K562 (cell line): ENCODE results near the gene FAM53A. TPM values are rescaled to one million over a fixed set of nuclear protein-coding genes. Genes with fewer than 3 reads are reported as not detected.

Experiments used
- ATAC-seq: fragments of 200-7000 bp; cut with Tn5 transposase; 3 replicates; pipeline ENCODE4 v1.9.1; 2020; ENCODE audit warnings: moderate library complexity
- BruUV-seq: library from RNA; stranded (reverse); fragments of 400-500 nt; replicated peaks from 2 replicates; lab custom pipeline; 2021; lab: Mats Ljungman, UMichigan
- CTCF ChIA-PET: fragments of 300-600 bp; formaldehyde crosslinking; extraction: SDS; loops from one replicate; lab custom pipeline; 2021; ENCODE audit warnings: low intra/inter-chr PET ratio; lab: Yijun Ruan, JAX
- POLR2A ChIA-PET: fragments of 300-600, 350-650 bp; sonication (Branson Sonifier 250); formaldehyde crosslinking; extraction: SDS; loops from one replicate; lab custom pipeline; 2021; ENCODE audit warnings: antibody characterized with exemption, inconsistent platforms; lab: Yijun Ruan, JAX
- DNase-seq, 4 experiments: peaks; one replicate each; pipeline versions ENCODE4 v3.0.0 to v3.0.0-alpha.2; 2011 to 2018; ENCODE audit warnings: low spot score in 3 of 4, mixed read lengths in 3 of 4; ENCODE audit errors: extremely low read depth in 1 of 4
- FAIRE-seq: peaks from 2 replicates; lab custom pipeline; 2011; peaks lifted over from hg19 to GRCh38; lab: Jason Lieb, UNC
- H2AFZ ChIP-seq: 2 replicates; pipeline ENCODE4 v1.6.0; 2011; ENCODE audit warnings: low read depth, low read length, control low read depth, inconsistent platforms
- H3K27ac ChIP-seq: fragments of 200-600 bp; 3 replicates; pipeline ENCODE4 v1.8.0; 2011; ENCODE audit warnings: low read depth, mild to moderate bottlenecking, control low read depth, inconsistent platforms, low read length, moderate library complexity, mixed read lengths; ENCODE audit errors: extremely low read depth
- H3K27me3 ChIP-seq, 2 experiments: fragments of 300-600 bp in 1 of 2; 2 replicates in 1 of 2; 3 replicates in 1 of 2; pipeline versions ENCODE4 v1.6.0 to v1.8.0; 2011; ENCODE audit warnings: inconsistent platforms in 2 of 2, low read length in 2 of 2, mild to moderate bottlenecking in 1 of 2, mixed read lengths in 1 of 2, moderate library complexity in 1 of 2; ENCODE audit not compliant: control insufficient read depth in 2 of 2, insufficient read depth in 2 of 2
- H3K36me3 ChIP-seq: fragments of 300-600 bp; 3 replicates; pipeline ENCODE4 v1.8.0; 2011; ENCODE audit warnings: mild to moderate bottlenecking, low read length, inconsistent platforms; ENCODE audit not compliant: control insufficient read depth, insufficient read depth
- H3K4me1 ChIP-seq, 2 experiments: fragments of 200-600 bp in 1 of 2; replicated peaks in 1 of 2; 2 replicates in 1 of 2; 3 replicates in 1 of 2; pipeline versions ENCODE4 v1.5.1 to v1.8.0; 2011; ENCODE audit warnings: inconsistent platforms in 2 of 2, low read length in 2 of 2, mild to moderate bottlenecking in 1 of 2, mixed read lengths in 1 of 2, moderate library complexity in 1 of 2; ENCODE audit not compliant: control insufficient read depth in 2 of 2, insufficient read depth in 2 of 2
- H3K4me2 ChIP-seq: 2 replicates; pipeline ENCODE4 v1.6.1; 2011; ENCODE audit warnings: low read length, control low read depth, inconsistent platforms, mixed read lengths; ENCODE audit not compliant: insufficient read depth
- H3K4me3 ChIP-seq: fragments of 200-600 bp; sonication (generic), shearing (Covaris generic); 2 replicates; pipeline ENCODE4 v1.5.1; 2016; ENCODE audit warnings: control low read depth, inconsistent platforms
- H3K79me2 ChIP-seq: fragments of 200-600 bp; 3 replicates; pipeline ENCODE4 v1.8.0; 2011; ENCODE audit warnings: low read length, inconsistent platforms; ENCODE audit not compliant: control insufficient read depth, insufficient read depth
- H3K9ac ChIP-seq, 2 experiments: 2 replicates each; pipeline versions ENCODE4 v1.6.0 to v1.6.1; 2011; ENCODE audit warnings: low read depth in 2 of 2, low read length in 2 of 2, control low read depth in 1 of 2, inconsistent platforms in 1 of 2, mild to moderate bottlenecking in 1 of 2, mixed read lengths in 1 of 2; ENCODE audit not compliant: insufficient read depth in 1 of 2
- H3K9me1 ChIP-seq: one replicate; pipeline ENCODE4 v1.6.0; 2011; ENCODE audit warnings: inconsistent platforms, mild to moderate bottlenecking, low read length, moderate library complexity; ENCODE audit not compliant: control insufficient read depth, insufficient read depth
- H3K9me3 ChIP-seq: replicated peaks from 2 replicates; pipeline ENCODE4 v1.5.1; 2011; ENCODE audit warnings: low read depth, low read length, inconsistent platforms; ENCODE audit not compliant: control insufficient read depth, insufficient read depth
- H4K20me1 ChIP-seq: replicated peaks from 2 replicates; pipeline ENCODE4 v1.6.1; 2011; ENCODE audit warnings: low read length, inconsistent platforms, mixed read lengths; ENCODE audit not compliant: control insufficient read depth, insufficient read depth
- CEBPG ChIP-seq, 3 experiments: fragments of 200-800 bp in 1 of 3; sonication (Bioruptor generic) in 1 of 3; sonication (generic) in 1 of 3; formaldehyde crosslinking in 1 of 3; IDR thresholded peaks in 2 of 3; conservative IDR thresholded peaks in 1 of 3; 2 replicates each; pipeline versions ENCODE4 v1.6.1 to v1.8.0; 2016 to 2022; ENCODE audit warnings: missing compliant biosample characterization in 2 of 3, missing genetic modification characterization in 2 of 3, mild to moderate bottlenecking in 1 of 3, missing genetic modification reagents in 1 of 3
- CHD2 ChIP-seq: IDR thresholded peaks from 2 replicates; pipeline ENCODE4 v1.6.1; 2011; ENCODE audit warnings: low read depth, low read length
- CTBP1 ChIP-seq: fragments of 450-650 bp; IDR thresholded peaks from 2 replicates; pipeline ENCODE4 v1.6.1; 2016; ENCODE audit warnings: borderline replicate concordance
- GATA2 ChIP-seq: sonication (generic); formaldehyde crosslinking; IDR thresholded peaks from 2 replicates; pipeline ENCODE4 v1.4.0; 2020; ENCODE audit warnings: mild to moderate bottlenecking, missing genetic modification reagents
- NCOA2 ChIP-seq, 2 experiments: fragments of 450-650 bp; IDR thresholded peaks; 2 replicates each; pipeline ENCODE4 v1.6.1; 2018; ENCODE audit warnings: mild to moderate bottlenecking in 2 of 2, moderate library complexity in 1 of 2; ENCODE audit not compliant: partially characterized antibody in 2 of 2
- WGBS: fragments of 100-300 bp; shearing (Covaris generic); methylation state at CpG from one replicate; pipeline ENCODE4 v1.1.6; 2016; ENCODE audit warnings: low coverage, mixed read lengths; ENCODE audit not compliant: insufficient coverage; ENCODE audit errors: missing lambda C conversion rate; 5-methylcytosine and 5-hydroxymethylcytosine counted together
- in situ Hi-C: fragments of 300-500 bp; cut with MboI; formaldehyde crosslinking; loops from 4 replicates; pipeline ENCODE4 v1.15.0; 2018; ENCODE audit warnings: inconsistent platforms, mixed read lengths
- intact Hi-C: fragments of 100-400 bp; cut with micrococcal nuclease; formaldehyde crosslinking; loops from 2 replicates; pipeline ENCODE4 v1.14.2; 2022
- polyA plus RNA-seq, 8 experiments: library from polyadenylated mRNA; depleted of rRNA in 4 of 8; stranded (reverse) in 5 of 8; unstranded in 3 of 8; fragments of >200 nt; fragmentation: Nextera tagmentation in 2 of 8; fragmentation: Illumina TruSeq in 1 of 8; extraction: Ambion mirVana in 2 of 8; extraction: Trizol in 1 of 8; gene quantifications; 2 replicates each; pipeline versions ENCODE4 v1.2.1 to v1.2.3, GENCODE V29; 2011 to 2014; ENCODE audit warnings: inconsistent platforms in 1 of 8, missing spikeins in 1 of 8
- total RNA-seq, 7 experiments: library from RNA; depleted of rRNA in 6 of 7; stranded (reverse); fragments of >200 nt in 6 of 7; fragmentation: Illumina TruSeq in 2 of 7; extraction: Trizol in 2 of 7; gene quantifications; 2 replicates each; pipeline versions ENCODE4 v1.2.1 to v1.2.3, GENCODE V29; 2011 to 2021; ENCODE audit warnings: low replicate concordance in 1 of 7
- TF ChIP-seq, protein P1 (sequence below), 2 experiments: fragments of 450-650 bp; IDR thresholded peaks; 2 replicates each; pipeline ENCODE4 v1.6.1; 2016; ENCODE audit warnings: mild to moderate bottlenecking in 2 of 2, borderline replicate concordance in 1 of 2, low read depth in 1 of 2, moderate library complexity in 1 of 2
- TF ChIP-seq, protein P2 (sequence below): sonication (generic); formaldehyde crosslinking; IDR thresholded peaks from 2 replicates; pipeline ENCODE4 v1.8.0; 2022; ENCODE audit warnings: mild to moderate bottlenecking, missing genetic modification reagents
- TF ChIP-seq, protein P3 (sequence below): sonication (generic); formaldehyde crosslinking; IDR thresholded peaks from 2 replicates; pipeline ENCODE4 v1.5.0; 2020; ENCODE audit warnings: missing genetic modification reagents
- TF ChIP-seq, protein P4 (sequence below): fragments of 450-650 bp; IDR thresholded peaks from 2 replicates; pipeline ENCODE4 v1.6.1; 2016; ENCODE audit warnings: missing biosample characterization, missing genetic modification characterization

The FAM53A gene
- total and polyA plus RNA-seq, 9 of the 15 experiments (the other 6 are each of a cell fraction or from before 2014, with no cell fraction given) = 0.53 to 2.7 (median 1.4) TPM; not detected in 2

- Histone ChIP-seq H3K4me2 (no peak overlapping the region), H3K4me3 (no peak overlapping the region), H3K4me1 (peaks cover 0 to 22% of the 10 kb centered on the region in 2 experiments; a peak in 2 of 5 replicates), H3K9me1 (no peaks in the 10 kb centered on the region), H4K20me1 (0 out of 2 replicates have a peak, but pooled peaks cover 5% of the 10 kb centered on the region), H3K79me2 (no peaks in the 10 kb centered on the region), H3K27ac (no peak overlapping the region), H3K9me3 (no peaks in the 10 kb centered on the region), H3K36me3 (no peaks in the 10 kb centered on the region), H2AFZ (no peak overlapping the region), H3K9ac (no peak overlapping the region), H3K27me3 (peaks cover 34 to 80% of the 10 kb centered on the region in 2 experiments; a peak in 4 of 5 replicates)
- in situ Hi-C loops = no loop called here
- ChIA-PET POLR2A (no interaction called here), CTCF (no interaction called here)
- WGBS = 7% methylated on average over 16 of the region's 21 CpGs
- ATAC-seq (no peak), FAIRE-seq (no peak), DNase-seq (no peak)
- intact Hi-C loops = no loop called here
- no TSS peak for BruUV-seq
- TF ChIP-seq, protein P1, sequence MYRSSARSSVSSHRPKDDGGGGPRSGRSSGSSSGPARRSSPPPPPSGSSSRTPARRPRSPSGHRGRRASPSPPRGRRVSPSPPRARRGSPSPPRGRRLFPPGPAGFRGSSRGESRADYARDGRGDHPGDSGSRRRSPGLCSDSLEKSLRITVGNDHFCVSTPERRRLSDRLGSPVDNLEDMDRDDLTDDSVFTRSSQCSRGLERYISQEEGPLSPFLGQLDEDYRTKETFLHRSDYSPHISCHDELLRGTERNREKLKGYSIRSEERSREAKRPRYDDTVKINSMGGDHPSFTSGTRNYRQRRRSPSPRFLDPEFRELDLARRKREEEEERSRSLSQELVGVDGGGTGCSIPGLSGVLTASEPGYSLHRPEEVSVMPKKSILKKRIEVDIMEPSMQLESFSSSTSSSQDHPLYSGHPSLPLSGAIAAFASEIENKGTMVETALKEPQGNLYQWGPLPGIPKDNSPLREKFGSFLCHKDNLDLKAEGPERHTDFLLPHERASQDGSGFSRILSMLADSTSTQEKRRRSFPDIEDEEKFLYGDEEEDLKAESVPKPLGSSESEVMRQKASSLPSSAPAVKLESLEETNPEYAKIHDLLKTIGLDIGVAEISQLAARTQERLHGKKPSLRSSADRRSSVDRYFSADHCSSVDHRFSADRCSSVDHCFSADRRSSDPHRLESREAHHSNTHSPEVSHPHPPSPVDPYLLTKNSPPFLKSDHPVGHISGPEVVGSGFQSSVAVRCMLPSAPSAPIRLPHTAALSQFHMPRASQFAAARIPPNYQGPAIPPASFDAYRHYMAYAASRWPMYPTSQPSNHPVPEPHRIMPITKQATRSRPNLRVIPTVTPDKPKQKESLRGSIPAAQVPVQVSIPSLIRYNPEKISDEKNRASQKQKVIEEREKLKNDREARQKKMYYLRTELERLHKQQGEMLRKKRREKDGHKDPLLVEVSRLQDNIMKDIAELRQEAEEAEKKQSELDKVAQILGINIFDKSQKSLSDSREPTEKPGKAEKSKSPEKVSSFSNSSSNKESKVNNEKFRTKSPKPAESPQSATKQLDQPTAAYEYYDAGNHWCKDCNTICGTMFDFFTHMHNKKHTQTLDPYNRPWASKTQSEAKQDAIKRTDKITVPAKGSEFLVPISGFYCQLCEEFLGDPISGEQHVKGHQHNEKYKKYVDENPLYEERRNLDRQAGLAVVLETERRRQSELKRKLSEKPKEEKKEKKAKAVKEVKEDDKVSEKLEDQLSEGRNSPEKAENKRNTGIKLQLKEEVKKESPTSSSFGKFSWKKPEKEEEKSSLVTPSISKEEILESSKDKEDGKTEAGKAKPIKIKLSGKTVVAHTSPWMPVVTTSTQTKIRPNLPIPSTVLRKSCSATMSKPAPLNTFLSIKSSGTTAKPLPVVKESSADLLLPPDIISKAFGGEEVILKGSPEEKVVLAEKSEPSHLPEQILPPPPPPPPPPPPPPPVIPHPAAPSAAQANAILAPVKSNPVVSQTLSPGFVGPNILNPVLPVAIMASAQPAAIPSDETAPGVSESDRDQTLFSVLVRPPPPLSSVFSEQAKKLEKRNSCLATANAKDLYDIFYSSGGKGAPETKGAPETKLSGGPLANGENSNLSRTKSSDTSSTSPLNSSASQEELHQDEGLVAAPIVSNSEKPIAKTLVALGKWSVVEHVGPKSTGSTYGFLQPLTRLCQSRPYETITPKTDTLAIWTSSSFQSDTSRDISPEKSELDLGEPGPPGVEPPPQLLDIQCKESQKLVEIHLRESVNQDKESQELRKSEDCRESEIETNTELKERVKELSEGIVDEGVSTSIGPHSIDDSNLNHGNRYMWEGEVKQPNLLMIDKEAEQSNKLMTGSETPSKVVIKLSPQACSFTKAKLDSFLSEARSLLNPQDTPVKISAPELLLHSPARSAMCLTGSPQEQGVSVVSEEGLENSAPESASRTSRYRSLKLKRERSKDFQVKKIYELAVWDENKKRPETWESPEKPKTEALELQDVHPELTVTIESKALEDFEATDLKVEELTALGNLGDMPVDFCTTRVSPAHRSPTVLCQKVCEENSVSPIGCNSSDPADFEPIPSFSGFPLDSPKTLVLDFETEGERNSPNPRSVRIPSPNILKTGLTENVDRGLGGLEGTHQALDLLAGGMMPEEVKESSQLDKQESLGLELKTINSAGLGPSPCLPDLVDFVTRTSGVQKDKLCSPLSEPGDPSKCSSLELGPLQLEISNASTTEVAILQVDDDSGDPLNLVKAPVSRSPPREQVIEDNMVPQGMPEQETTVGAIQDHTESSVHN (IDR thresholded peaks at IDR 0.05; ENCODE audit: borderline replicate concordance in 1 of 2, low read depth in 1 of 2) = no peak
- TF ChIP-seq CEBPG (CRISPR knock-in tag; IDR thresholded peaks at IDR 0.05) (no peak), CEBPG (tag; conservative IDR thresholded peaks at IDR 0.05 in 1 of 2, IDR thresholded peaks at IDR 0.05 in 1 of 2) (no peak), CHD2 (no peak), CTBP1 (no peak), GATA2 (no peak), NCOA2 (IDR thresholded peaks at IDR 0.05; ENCODE audit: partially characterized antibody in 2 of 2) (no peak)
- TF ChIP-seq, protein P2, sequence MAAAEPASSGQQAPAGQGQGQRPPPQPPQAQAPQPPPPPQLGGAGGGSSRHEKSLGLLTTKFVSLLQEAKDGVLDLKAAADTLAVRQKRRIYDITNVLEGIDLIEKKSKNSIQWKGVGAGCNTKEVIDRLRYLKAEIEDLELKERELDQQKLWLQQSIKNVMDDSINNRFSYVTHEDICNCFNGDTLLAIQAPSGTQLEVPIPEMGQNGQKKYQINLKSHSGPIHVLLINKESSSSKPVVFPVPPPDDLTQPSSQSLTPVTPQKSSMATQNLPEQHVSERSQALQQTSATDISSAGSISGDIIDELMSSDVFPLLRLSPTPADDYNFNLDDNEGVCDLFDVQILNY (CRISPR knock-in tag) = no peak
- TF ChIP-seq, protein P3, sequence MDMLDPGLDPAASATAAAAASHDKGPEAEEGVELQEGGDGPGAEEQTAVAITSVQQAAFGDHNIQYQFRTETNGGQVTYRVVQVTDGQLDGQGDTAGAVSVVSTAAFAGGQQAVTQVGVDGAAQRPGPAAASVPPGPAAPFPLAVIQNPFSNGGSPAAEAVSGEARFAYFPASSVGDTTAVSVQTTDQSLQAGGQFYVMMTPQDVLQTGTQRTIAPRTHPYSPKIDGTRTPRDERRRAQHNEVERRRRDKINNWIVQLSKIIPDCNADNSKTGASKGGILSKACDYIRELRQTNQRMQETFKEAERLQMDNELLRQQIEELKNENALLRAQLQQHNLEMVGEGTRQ (CRISPR knock-in tag) = no peak
- TF ChIP-seq, protein P4, sequence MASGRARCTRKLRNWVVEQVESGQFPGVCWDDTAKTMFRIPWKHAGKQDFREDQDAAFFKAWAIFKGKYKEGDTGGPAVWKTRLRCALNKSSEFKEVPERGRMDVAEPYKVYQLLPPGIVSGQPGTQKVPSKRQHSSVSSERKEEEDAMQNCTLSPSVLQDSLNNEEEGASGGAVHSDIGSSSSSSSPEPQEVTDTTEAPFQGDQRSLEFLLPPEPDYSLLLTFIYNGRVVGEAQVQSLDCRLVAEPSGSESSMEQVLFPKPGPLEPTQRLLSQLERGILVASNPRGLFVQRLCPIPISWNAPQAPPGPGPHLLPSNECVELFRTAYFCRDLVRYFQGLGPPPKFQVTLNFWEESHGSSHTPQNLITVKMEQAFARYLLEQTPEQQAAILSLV (tag) = no peak
These were observed 73.2 kb downstream of the FAM53A start for GRCh38 chr4:1610791-1611500.
